Ovary (tissue), 3 donors: ENCODE measurements around the gene RAB27B.

ENCODE experiments used
- CTCF ChIP-seq, 3 donors: fragments of 450-650 bp in 2 of 3; fragments of 200-600 bp in 1 of 3; IDR thresholded peaks; one replicate each; pipeline versions ENCODE4 v1.5.1 to v1.8.0; 2016 to 2022; ENCODE audit warnings: antibody characterized with exemption in 3 of 3, mild to moderate bottlenecking in 1 of 3
- POLR2A ChIP-seq: fragments of 450-650 bp; IDR thresholded peaks from one replicate; pipeline ENCODE4 v1.6.1; 2017; ENCODE audit warnings: antibody characterized with exemption, mild to moderate bottlenecking, moderate library complexity
- donor health status: DM: no; HTN: no; CAD: no.

- TF ChIP-seq CTCF (IDR thresholded peaks at IDR 0.05) (no peak), POLR2A (no peak)
Measured at GRCh38 chr18:54900290-54900689, 72.0 kb downstream of the RAB27B start.
